ENCODE data around the gene AUTS2.

GRCh38 chr7:70472601-70473237 lies 874.4 kb downstream of the AUTS2 start:
- no peak for TF ChIP-seq USF1 (CRISPR knock-in tag; IDR thresholded peaks at IDR 0.05)
- TF ChIP-seq FOXJ3 (CRISPR knock-in tag; IDR thresholded peaks at IDR 0.05; ENCODE audit: borderline replicate concordance), result no peak
- TF ChIP-seq ZNF138 (CRISPR knock-in tag; conservative IDR thresholded peaks at IDR 0.05), result no peak
